Measurements from ENCODE around the gene KCNQ5. TPM values are rescaled to one million over a fixed set of nuclear protein-coding genes. Genes with fewer than 3 reads are reported as not detected.

KCNQ5 gene
- polyA plus RNA-seq, 1 donor from 2014 or later: 6.9 TPM

DNA sequence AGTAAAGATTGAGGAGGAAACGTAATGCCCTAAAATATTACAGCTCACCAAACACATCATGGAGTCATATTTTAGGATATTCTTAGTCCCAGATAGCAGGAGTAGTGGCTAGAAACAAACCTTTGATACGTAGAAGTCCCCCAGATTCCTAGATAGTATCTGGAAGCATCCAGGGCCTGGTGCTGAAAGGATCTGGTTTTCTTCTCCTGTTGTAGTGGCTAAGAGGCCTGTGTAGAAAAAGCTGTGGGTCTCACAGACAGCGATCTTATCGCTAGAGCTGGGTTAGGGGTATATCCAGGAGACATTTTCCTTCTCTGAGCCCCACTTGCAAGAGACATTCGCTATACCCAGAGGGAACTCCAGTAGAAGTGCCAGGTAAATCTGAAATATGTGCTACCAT, 139.9 kb downstream of the KCNQ5 start:
- H3K4me1 Mint-ChIP-seq: no peaks in the 10 kb centered on the region
- no peaks in the 10 kb centered on the region for H3K36me3 Mint-ChIP-seq
- H3K9me3 Mint-ChIP-seq: peaks cover 0 to 3% (median 0%) of the 10 kb centered on the region in 3 donors
- no peak overlapping the region for H3K4me3 Mint-ChIP-seq
- H3K27ac Mint-ChIP-seq: no peak overlapping the region
- no peaks in the 10 kb centered on the region for H3K27me3 Mint-ChIP-seq

DNA sequence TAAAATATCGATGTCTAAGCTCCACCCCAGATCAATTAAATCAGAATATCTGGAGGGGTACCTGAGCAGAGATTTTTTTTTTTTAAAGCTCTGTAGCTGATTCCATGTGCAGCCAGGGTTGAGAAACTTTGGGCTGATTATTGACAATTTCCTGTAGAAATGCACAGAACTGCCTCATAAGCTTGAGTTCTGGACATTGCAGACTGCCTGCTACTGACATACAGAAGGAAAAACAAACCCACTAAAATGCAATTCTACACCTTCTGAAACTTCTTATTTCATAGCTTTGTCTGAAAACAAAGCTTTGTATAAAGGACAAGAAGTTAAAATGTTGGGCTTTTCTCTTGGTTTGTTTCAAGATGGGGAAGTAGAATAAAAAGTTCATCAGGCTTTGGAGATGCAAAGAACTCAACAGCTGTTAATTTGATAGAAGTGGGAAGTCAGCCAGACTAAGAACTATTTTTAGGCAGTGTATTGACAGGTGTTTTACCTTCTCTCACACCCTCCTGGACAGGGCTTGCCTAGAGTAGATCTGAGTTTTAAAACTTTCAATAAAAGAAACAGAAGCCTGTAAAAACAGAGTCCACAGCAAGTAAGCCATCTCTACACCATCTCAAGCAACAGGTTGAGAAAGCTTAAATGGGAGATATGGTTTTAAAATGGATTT, 147.7 kb downstream of the KCNQ5 start:
- peak overlapping the region in 1 of 3 donors; percentile 64 for H3K27ac Mint-ChIP-seq

DNA sequence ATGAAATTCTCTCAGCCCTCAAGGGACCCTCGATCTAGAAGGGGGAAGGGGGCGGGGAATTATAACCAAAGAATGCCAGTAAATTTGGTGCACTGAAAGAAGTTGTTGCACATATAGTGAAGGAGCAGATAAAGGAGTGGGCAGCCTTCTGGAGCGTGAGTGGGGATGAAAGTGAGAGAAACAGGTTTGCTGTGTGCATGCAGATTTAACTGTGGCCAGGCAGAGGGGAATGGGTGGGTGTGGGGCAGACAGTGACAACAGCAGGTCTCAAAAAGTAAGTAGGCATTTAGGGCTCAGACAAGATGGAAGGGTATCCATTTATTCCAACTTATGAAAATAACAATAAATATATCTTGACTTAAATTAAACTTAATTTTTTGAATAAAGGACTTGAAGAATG, 149.1 kb downstream of the KCNQ5 start:
- Mint-ChIP-seq H3K36me3 (no peaks in the 10 kb centered on the region), H3K27me3 (peaks cover 2% of the 10 kb centered on the region), H3K4me1 (peaks cover 9 to 13% (median 11%) of the 10 kb centered on the region in 3 donors), H3K4me3 (no peak overlapping the region), H3K9me3 (no peaks in the 10 kb centered on the region), H3K27ac (no peak overlapping the region)

More for the DNA sequence above, 147.7 kb downstream of the KCNQ5 start:
- Mint-ChIP-seq H3K27me3 (peaks cover 2% of the 10 kb centered on the region), H3K9me3 (peaks cover 0 to 3% (median 0%) of the 10 kb centered on the region in 3 donors), H3K4me3 (peak overlapping the region in 2 of 4 donors; percentile 29 to 49), H3K4me1 (peaks cover 9 to 13% (median 11%) of the 10 kb centered on the region in 3 donors), H3K36me3 (no peaks in the 10 kb centered on the region)

DNA sequence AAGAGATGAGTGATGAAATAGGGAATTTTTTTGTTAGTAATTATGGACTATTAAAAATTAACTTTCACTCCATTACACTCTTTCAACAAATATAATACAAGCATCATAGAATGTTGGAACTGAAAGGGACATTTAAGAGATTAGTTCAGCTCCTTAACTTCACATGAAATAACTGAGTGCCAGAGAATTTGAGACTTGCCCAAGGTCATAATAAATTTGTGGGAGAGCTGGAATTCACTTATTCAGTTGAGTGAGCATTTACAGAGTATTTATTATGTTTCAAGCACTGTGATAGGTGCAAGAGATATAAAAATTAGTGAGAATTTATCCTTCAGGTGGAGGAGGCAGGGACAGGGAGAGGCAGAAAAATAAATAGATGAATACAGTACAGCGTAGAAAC, 154.6 kb downstream of the KCNQ5 start:
- H3K27ac Mint-ChIP-seq: no peak overlapping the region
- no peaks in the 10 kb centered on the region for H3K9me3 Mint-ChIP-seq
- peaks cover 0 to 3% (median 3%) of the 10 kb centered on the region in 3 donors for H3K4me1 Mint-ChIP-seq
- H3K27me3 Mint-ChIP-seq: no peaks in the 10 kb centered on the region
- no peak overlapping the region for H3K4me3 Mint-ChIP-seq
- peaks cover 4% of the 10 kb centered on the region for H3K36me3 Mint-ChIP-seq

DNA sequence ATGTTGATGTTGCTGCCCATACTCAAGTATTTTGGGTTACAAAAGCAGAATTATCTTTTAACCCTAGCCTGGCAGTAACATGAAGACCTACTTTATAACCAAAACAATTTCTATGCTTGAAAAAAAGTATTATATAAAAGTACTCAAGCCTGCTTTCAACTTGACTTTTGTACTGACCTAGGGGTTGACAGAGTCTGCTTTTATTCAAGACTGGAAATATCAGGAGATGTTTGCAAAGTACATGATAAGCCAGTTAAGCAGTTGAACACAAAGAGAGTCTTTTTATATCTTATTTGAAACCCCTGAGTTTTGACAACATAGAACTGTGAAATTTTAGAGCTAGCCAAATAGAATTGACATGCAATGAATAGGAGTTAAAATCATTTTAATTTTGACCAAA, 159.8 kb downstream of the KCNQ5 start:
- peaks cover 0 to 2% (median 0%) of the 10 kb centered on the region in 3 donors for H3K4me1 Mint-ChIP-seq
- H3K27ac Mint-ChIP-seq: no peak overlapping the region
- H3K4me3 Mint-ChIP-seq: no peak overlapping the region
- no peaks in the 10 kb centered on the region for H3K9me3 Mint-ChIP-seq
- no peaks in the 10 kb centered on the region for H3K27me3 Mint-ChIP-seq
- peaks cover 6% of the 10 kb centered on the region for H3K36me3 Mint-ChIP-seq

DNA sequence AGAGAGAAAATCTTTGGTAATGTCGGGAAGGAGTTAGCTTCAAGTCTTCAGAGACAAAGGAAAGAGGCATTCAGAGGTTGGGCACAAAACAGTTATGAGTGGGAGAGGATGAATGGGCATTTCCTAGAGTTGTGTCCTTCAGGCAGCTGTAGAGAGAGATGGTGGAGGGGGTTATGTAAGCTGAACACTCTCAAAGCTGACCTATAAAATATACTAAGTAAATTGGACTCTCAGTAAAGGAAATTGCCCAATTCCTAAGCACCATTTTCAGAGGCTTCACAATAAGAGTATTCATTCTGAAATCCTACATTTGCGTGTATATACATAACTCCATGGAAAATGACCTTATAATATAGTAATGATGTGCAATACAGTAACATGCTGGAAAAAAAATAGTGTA, 161.2 kb downstream of the KCNQ5 start:
- H3K27ac Mint-ChIP-seq: no peak overlapping the region

DNA sequence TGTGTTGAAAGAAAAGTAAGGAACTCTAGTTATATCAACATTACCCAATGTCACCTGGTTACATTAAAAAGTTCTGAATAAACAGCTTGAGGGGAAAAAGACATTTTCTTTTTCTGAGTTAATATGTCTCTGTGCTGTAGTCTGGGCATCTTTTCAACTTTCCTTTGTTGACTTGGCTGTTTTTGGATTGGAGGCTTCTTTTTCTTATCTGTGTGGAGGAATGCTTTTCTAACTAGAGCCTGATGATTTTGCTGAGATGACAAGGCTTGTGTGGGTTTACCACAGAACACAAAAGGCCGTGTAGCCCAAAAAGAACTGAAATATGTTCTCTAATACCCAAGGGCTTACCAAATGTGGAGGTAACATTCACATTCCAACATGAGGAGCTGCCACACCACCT, 161.8 kb downstream of the KCNQ5 start:
- peaks cover 0 to 2% (median 0%) of the 10 kb centered on the region in 3 donors for H3K4me1 Mint-ChIP-seq
- no peaks in the 10 kb centered on the region for H3K27me3 Mint-ChIP-seq
- H3K27ac Mint-ChIP-seq: no peak overlapping the region

More for the DNA sequence above, 161.2 kb downstream of the KCNQ5 start:
- Mint-ChIP-seq H3K4me1 (peaks cover 0 to 2% (median 0%) of the 10 kb centered on the region in 3 donors), H3K27me3 (no peaks in the 10 kb centered on the region), H3K36me3 (peaks cover 2% of the 10 kb centered on the region), H3K9me3 (no peaks in the 10 kb centered on the region), H3K4me3 (no peak overlapping the region)

DNA sequence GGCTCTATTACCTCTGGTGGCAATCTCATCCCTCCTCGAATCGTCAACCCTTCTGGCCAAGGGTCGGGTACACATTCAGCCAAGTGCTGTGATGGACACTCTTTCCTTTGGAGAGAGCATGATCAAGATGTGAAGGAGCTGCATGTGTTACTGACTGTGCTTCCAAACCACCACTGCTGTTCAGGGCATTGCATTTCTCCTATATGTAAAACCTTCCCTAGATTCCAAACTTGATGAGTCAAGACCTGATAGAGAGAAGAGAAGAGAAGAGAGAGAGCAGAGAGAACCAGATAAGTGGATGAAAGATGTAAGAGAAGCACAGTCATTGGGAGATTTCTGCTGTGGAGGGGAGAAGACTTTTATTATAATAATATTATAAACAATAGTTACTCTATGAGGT, 162.2 kb downstream of the KCNQ5 start:
- H3K4me1 Mint-ChIP-seq: peaks cover 0 to 2% (median 0%) of the 10 kb centered on the region in 3 donors
- H3K27ac Mint-ChIP-seq: no peak overlapping the region
- H3K36me3 Mint-ChIP-seq: peaks cover 2% of the 10 kb centered on the region
- no peaks in the 10 kb centered on the region for H3K9me3 Mint-ChIP-seq
- no peak overlapping the region for H3K4me3 Mint-ChIP-seq
- H3K27me3 Mint-ChIP-seq: no peaks in the 10 kb centered on the region

More for the DNA sequence above, 161.8 kb downstream of the KCNQ5 start:
- Mint-ChIP-seq H3K4me3 (no peak overlapping the region), H3K9me3 (no peaks in the 10 kb centered on the region), H3K36me3 (peaks cover 2% of the 10 kb centered on the region)

DNA sequence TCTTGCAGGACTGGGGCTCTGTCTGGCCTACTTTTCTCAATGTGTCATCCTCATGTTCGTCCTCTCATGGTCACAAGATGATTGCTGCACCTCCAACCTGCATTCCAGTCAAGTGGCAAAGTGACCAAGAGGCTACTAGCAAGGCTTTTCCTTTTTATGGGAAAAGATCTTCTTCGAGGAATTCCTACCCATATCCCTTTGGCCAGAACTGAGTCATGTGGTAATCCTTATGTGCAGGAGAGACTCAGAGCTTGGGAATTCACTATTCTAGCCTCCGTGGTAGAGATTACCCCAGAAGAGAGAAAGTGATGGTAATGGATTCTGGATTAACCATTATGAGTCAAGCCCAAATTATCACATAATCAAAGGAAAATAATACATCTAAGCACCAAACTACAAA, 162.7 kb downstream of the KCNQ5 start:
- Mint-ChIP-seq H3K27me3 (no peaks in the 10 kb centered on the region), H3K9me3 (no peaks in the 10 kb centered on the region), H3K36me3 (peaks cover 2% of the 10 kb centered on the region), H3K4me3 (no peak overlapping the region), H3K4me1 (peaks cover 0 to 2% (median 0%) of the 10 kb centered on the region in 3 donors), H3K27ac (no peak overlapping the region)

DNA sequence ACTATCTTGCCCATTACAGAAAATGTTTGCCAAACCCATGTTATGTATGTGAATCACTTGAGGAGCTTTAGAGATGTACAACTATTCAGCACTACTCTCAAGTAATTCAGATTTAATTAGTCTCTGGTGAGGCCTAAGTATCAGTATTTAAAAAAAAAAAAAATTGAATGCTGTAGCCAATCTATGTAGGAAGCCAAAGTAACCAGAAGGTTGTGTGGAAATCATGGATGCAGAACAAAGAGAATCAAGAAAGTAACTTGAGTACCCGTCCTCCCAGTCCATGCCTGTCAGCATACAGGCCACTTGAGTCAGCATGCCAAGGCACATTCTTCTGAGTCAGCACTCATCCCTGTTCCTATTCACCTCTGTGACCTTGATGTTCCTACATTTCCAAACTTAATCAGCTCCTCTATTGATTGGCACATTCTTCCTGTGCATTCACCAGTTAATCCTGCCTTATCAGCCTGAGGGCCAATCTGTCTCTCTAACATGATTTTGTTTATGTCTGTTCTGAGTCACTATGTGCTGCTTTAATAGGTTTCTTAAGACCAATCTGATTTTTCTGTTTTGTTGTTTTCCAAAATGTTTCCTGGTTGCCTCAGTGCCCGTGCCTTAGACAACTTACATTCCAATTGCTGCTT, 165.6 kb downstream of the KCNQ5 start:
- Mint-ChIP-seq H3K36me3 (peaks cover 8% of the 10 kb centered on the region), H3K27me3 (no peaks in the 10 kb centered on the region), H3K27ac (no peak overlapping the region), H3K4me1 (peaks cover 0 to 3% (median 0%) of the 10 kb centered on the region in 3 donors), H3K9me3 (no peaks in the 10 kb centered on the region), H3K4me3 (no peak overlapping the region)

DNA sequence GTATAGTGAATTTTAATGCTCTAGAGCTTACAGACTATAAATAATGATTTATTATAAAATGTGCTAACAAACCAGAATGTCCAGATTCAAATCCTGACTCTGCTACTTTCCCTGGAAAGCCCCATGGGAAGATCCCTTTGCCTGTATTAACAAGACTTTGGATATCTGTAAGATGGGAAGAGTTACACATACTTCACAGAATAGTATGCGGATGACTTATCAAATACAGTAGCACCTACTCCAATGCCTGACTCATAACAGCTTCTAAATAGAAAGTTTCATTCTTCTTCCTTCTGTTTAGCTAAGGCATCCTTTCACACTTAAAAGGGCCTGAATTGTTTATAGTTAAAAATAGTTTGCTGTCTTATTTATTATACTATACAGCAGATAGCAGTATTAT, 166.3 kb downstream of the KCNQ5 start:
- H3K27ac Mint-ChIP-seq: no peak overlapping the region

DNA sequence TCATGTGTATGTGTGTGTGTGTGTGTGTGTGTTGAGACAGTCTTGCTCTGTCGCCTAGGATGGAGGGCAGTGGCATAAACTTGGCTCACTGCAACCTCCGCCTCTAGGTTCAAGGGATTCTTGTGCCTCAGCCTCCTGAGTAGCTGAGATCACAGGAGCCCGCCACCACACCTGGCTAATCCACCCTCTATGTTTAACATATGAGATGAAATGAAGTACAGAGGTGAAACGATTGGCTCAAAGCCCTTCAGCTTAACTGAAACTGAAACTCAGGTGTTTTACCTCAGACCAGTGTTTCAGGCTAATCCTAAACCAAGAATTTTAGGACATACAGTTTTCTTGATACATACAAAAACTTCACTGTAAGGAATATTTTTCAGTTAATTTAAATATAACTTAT, 167.3 kb downstream of the KCNQ5 start:
- Mint-ChIP-seq H3K27me3 (no peaks in the 10 kb centered on the region), H3K4me3 (no peak overlapping the region), H3K9me3 (no peaks in the 10 kb centered on the region), H3K27ac (no peak overlapping the region), H3K4me1 (peaks cover 0 to 3% (median 0%) of the 10 kb centered on the region in 3 donors), H3K36me3 (peaks cover 6% of the 10 kb centered on the region)

More for the DNA sequence above, 166.3 kb downstream of the KCNQ5 start:
- H3K27me3 Mint-ChIP-seq: no peaks in the 10 kb centered on the region
- no peaks in the 10 kb centered on the region for H3K9me3 Mint-ChIP-seq
- H3K4me1 Mint-ChIP-seq: peaks cover 0 to 3% (median 0%) of the 10 kb centered on the region in 3 donors
- H3K4me3 Mint-ChIP-seq: no peak overlapping the region
- peaks cover 8% of the 10 kb centered on the region for H3K36me3 Mint-ChIP-seq

DNA sequence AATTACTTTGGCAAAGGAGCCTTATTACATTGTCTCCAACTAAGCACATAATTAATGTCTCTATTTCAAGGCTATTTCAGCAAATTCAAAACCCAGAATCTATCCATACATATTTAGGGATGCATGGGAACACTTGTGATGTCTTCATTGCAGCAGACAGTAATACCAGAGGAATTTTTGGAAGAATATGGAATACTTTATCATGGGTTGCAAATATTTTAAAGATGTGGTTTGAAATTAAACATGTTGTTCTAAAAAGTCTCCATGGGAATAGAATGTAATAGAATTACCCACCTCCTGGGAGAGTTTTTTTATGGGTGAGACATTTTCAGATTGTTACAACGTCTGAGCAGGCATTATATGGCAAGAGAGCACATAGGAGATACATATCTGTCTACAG, 170.8 kb downstream of the KCNQ5 start:
- peaks cover 0 to 3% (median 0%) of the 10 kb centered on the region in 3 donors for H3K4me1 Mint-ChIP-seq
- peaks cover 6% of the 10 kb centered on the region for H3K36me3 Mint-ChIP-seq
- H3K27me3 Mint-ChIP-seq: no peaks in the 10 kb centered on the region
- H3K4me3 Mint-ChIP-seq: no peak overlapping the region
- H3K9me3 Mint-ChIP-seq: no peaks in the 10 kb centered on the region
- no peak overlapping the region for H3K27ac Mint-ChIP-seq

DNA sequence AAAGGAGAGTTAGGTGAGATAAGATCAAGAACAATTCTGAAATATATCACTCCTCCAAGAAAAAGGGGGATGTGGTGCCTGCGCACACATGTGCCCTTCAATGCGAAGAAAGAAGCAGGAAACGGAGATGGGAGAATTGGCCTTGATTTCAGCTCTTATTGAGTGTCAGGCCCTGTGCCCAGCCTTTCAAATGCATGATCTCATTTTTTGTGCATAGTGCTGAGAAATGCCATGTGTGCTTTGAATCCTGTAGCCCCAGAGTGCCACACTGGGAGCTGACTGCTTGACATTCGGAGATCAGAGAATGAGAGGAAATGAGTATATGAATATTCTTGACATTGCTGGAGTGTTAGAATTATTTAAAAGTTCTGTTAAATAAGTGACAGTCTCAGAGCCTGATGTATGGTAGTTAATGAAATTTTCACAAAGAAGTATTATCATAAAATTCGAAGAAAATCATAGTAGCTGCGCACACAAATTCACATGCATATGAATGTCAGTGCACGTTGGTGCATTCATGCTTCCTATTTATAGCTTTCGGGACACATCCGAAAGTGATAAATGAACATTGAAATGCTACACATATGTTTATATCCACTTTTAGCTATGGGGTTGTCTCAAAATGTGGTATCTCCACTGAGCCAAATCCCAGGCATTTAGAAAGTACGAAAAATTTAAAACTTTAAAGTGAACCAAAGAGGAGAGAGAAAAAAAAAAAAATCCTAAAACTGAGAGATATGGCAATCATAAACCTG, 172.0 kb downstream of the KCNQ5 start:
- Mint-ChIP-seq H3K9me3 (no peaks in the 10 kb centered on the region), H3K27me3 (no peaks in the 10 kb centered on the region), H3K4me3 (no peak overlapping the region), H3K36me3 (peaks cover 6% of the 10 kb centered on the region), H3K27ac (no peak overlapping the region), H3K4me1 (peaks cover 0 to 3% (median 0%) of the 10 kb centered on the region in 3 donors)

DNA sequence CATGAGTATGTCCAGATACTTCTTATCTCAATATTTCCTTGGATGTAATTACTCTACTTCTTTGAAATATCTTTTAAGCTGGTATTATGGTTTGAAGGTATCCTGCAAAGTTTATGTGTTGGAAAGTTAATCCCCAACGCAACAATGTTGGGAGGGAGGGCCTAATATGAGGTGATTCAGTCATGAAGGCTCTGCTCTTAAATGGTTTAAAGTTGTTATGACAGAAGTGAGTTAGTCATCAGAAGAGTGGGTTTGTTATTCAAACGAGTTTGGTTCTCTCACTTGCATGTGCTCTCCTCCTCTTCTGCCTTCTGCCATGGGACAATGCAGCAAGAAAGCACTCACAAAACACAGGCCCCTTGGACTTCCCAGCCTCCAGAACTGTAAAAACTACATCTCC, 176.3 kb downstream of the KCNQ5 start:
- H3K4me1 Mint-ChIP-seq: no peaks in the 10 kb centered on the region
- H3K27me3 Mint-ChIP-seq: no peaks in the 10 kb centered on the region
- H3K27ac Mint-ChIP-seq: no peak overlapping the region
- H3K36me3 Mint-ChIP-seq: peaks cover 2% of the 10 kb centered on the region
- peak overlapping the region in 1 of 4 donors; percentile 30 for H3K4me3 Mint-ChIP-seq
- H3K9me3 Mint-ChIP-seq: peaks cover 0 to 2% (median 0%) of the 10 kb centered on the region in 3 donors
